Measurements from ENCODE around the gene SENP3. TPM values are rescaled to one million over a fixed set of nuclear protein-coding genes. Genes with fewer than 3 reads are reported as not detected.
A peak's percentile ranks its signal among the peaks of the same experiment; 100 is the strongest.

SENP3 gene
- total and polyA plus RNA-seq, 2 of the 4 experiments (the other 2 are of a cell fraction): 82.4 to 120 TPM

- CTCF ChIA-PET: no interaction called here
- H3K4me2 ChIP-seq (ENCODE audit: low read depth, low read length): no peak overlapping the region
- no peak overlapping the region for H2BK5ac ChIP-seq (ENCODE audit: low read depth, low read length, poor library complexity, severe bottlenecking)
- no peak overlapping the region for H2BK20ac ChIP-seq (ENCODE audit: low read depth, low read length)
- no peak overlapping the region for H3K23ac ChIP-seq (ENCODE audit: low read depth, low read length)
- no peak overlapping the region for H4K8ac ChIP-seq (ENCODE audit: low read depth in 2 of 2, low read length in 2 of 2)
- ATAC-seq (ENCODE audit: low read depth) (no peak), DNase-seq (no peak)
- POLR2A ChIA-PET (ENCODE audit: unreplicated experiment): interaction anchor here (0.6 kb wide), 1 partner anchor 92 kb away, joined by 19 read pairs; no protein-coding TSS in a partner anchor
- H4K20me1 ChIP-seq (ENCODE audit: insufficient read depth, low read length): no peaks in the 10 kb centered on the region
- H3K14ac ChIP-seq (replicated peaks; ENCODE audit: low read depth, low read length): no peak overlapping the region
- 74% methylated on average over 8 of the region's 19 CpGs; no CpG with 5 or more reads in 1 of the 2 experiments for WGBS, 2 experiments (ENCODE audit: extremely low coverage in 2 of 2, insufficient read length in 1 of 2)
- H3K4me1 ChIP-seq (ENCODE audit: control insufficient read depth, insufficient read depth, low read length): peaks cover 6% of the 10 kb centered on the region; the same call in 1 of the 2 replicates
- H3K56ac ChIP-seq (ENCODE audit: extremely low read depth, insufficient read depth, low read length): no peak overlapping the region
- no peak overlapping the region for H2AK5ac ChIP-seq (ENCODE audit: low read depth, low read length)
- dilution Hi-C loops (cut with HindIII; ENCODE audit: low sequenced_read_pairs, unreplicated experiment): no loop called here
- no peak overlapping the region for H4K5ac ChIP-seq (ENCODE audit: low read depth, low read length)
- H2AK9ac ChIP-seq (replicated peaks; ENCODE audit: low read depth, low read length, poor library complexity): peak overlapping the region; percentile 33
- H4K91ac ChIP-seq (ENCODE audit: insufficient read depth, low read depth, low read length): no peak overlapping the region
- no peaks in the 10 kb centered on the region for H3K9me3 ChIP-seq (ENCODE audit: control insufficient read depth, insufficient read depth, low read length)
- peaks cover 0 to 5% of the 10 kb centered on the region in 2 experiments; a peak in 2 of 4 replicates for H3K79me1 ChIP-seq (ENCODE audit: low read depth in 1 of 2, low read length in 2 of 2)
- H2BK120ac ChIP-seq (ENCODE audit: low read depth, low read length): no peak overlapping the region
- no peaks in the 10 kb centered on the region for H3K27me3 ChIP-seq (ENCODE audit: control insufficient read depth, insufficient read depth, low read length)
- H2AFZ ChIP-seq (replicated peaks; ENCODE audit: low read length, poor library complexity): peak overlapping the region; percentile 64
- no peak overlapping the region for H3K4me3 ChIP-seq (ENCODE audit: insufficient read depth, low read depth, low read length)
- no peak overlapping the region for H3K27ac ChIP-seq (ENCODE audit: insufficient read depth, low read length)
- intact Hi-C loops (cut with micrococcal nuclease): no loop called here
- no peak overlapping the region for H3K4ac ChIP-seq (ENCODE audit: low read depth, low read length)
- H3K18ac ChIP-seq (ENCODE audit: low read depth, low read length): no peak overlapping the region
- in situ Hi-C loops (cut with MboI; ENCODE audit: low sequenced_read_pairs): loop anchor here (10.0 kb wide), 1 partner anchor 202 kb away; the partner anchor contains the start of genes KCTD11 and TMEM95
- no peaks in the 10 kb centered on the region for H3K9me1 ChIP-seq (ENCODE audit: insufficient read depth, low read length)
- no peak overlapping the region for H2BK15ac ChIP-seq (ENCODE audit: low read depth, low read length)
- no peak overlapping the region for H3K9ac ChIP-seq (ENCODE audit: low read depth, low read length)
- H3K36me3 ChIP-seq (ENCODE audit: control insufficient read depth, insufficient read depth, low read length): no peaks in the 10 kb centered on the region
- TF ChIP-seq NFE2L2 (IDR thresholded peaks at IDR 0.05; ENCODE audit: low read depth, low read length): no peak
- TF ChIP-seq RFX5 (IDR thresholded peaks at IDR 0.05; ENCODE audit: low read depth, low read length): no peak
- TF ChIP-seq CTCF (conservative IDR thresholded peaks at IDR 0.05; ENCODE audit: low read depth, low read length): no peak
- no peak for TF ChIP-seq SMC3 (IDR thresholded peaks at IDR 0.05; ENCODE audit: low read depth, low read length)
- no peak for TF ChIP-seq FOS (IDR thresholded peaks at IDR 0.05; ENCODE audit: low read depth, low read length)
- no TSS peak for BruUV-seq (replicated peaks)
These were observed 4.5 kb upstream of the SENP3 start for GRCh38 chr17:7557147-7557764.

Measured in IMR-90 (cell line).